GM06990 (cell line): ENCODE results near the gene FAM53B.
"Not testable (repeated sequence)": the region's sequence is repeated elsewhere in the genome, so short reads cannot be mapped to it uniquely, and the experiment has no call there.

Experiments used
- DNase-seq: peaks from one replicate; pipeline ENCODE4 v3.0.0-alpha.2; 2011; ENCODE audit not compliant: insufficient read length; ENCODE audit errors: extremely low read depth
- H3K27me3 ChIP-seq: replicated peaks from 2 replicates; pipeline ENCODE4 v1.6.0; 2011; ENCODE audit warnings: low read length; ENCODE audit not compliant: control insufficient read depth, insufficient read depth
- H3K36me3 ChIP-seq: 2 replicates; pipeline ENCODE4 v1.5.1; 2011; ENCODE audit warnings: low read length; ENCODE audit not compliant: control insufficient read depth, insufficient read depth
- H3K4me3 ChIP-seq: replicated peaks from 2 replicates; pipeline ENCODE4 v1.5.1; 2011; ENCODE audit warnings: low read depth, mild to moderate bottlenecking, control low read depth, low read length
- CTCF ChIP-seq: IDR thresholded peaks from 2 replicates; pipeline ENCODE4 v1.5.1; 2011; ENCODE audit warnings: low read length, control low read depth, mild to moderate bottlenecking, inconsistent platforms; ENCODE audit not compliant: insufficient read depth, poor library complexity, severe bottlenecking

The FAM53B gene

GRCh38 chr10:124748953-124749645 is 4.9 kb upstream of the FAM53B start:
- no peaks in the 10 kb centered on the region for H3K27me3 ChIP-seq
- H3K4me3 ChIP-seq, result no peak overlapping the region
- TF ChIP-seq CTCF, result no peak

DNA sequence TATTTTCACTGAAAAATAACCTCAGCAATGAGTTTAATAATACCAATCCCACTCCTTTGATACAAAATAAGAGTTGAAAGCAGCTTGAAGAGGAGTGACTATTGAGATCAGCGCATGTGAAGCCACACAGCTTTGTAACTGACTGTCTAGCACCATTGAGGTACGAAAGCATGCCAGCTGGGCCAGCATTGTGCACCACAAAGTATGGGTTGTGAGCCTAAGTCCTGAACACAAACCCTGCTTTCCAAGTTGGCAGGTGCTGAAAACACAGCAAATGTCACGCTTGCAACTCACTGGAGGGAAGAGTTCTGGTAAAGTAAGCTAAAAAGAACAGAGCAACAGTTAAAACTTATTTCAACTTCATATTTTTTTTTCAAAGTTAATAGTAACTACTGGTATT is 4.0 kb upstream of the FAM53B start:
- Histone ChIP-seq H3K27me3 (no peaks in the 10 kb centered on the region), H3K4me3 (no peak overlapping the region), H3K36me3 (no peaks in the 10 kb centered on the region)
- DNase-seq, result no peak
- TF ChIP-seq CTCF, result no peak

More at GRCh38 chr10:124748953-124749645, 4.9 kb upstream of the FAM53B start:
- DNase-seq, result no peak
- no peaks in the 10 kb centered on the region for H3K36me3 ChIP-seq

DNA sequence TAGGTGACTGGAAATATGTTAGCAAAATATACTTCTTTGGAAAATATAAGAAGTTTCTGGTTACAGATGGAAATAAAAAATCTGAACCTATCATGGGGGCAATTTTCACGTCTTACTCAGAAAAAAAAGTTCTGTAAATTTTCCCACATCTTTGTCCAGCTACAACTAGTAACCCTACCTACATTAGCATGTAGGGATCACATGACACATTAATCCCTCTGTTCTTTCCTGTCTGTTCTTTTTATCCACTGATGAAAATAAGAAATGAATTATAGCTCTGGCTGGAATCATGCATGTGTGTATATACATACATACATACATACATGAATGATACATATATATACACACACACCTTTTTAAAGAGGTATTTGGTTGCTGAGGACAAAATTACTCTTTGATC is 3.6 kb upstream of the FAM53B start:
- Histone ChIP-seq H3K36me3 (no peaks in the 10 kb centered on the region), H3K4me3 (no peak overlapping the region), H3K27me3 (no peaks in the 10 kb centered on the region)
- DNase-seq, result no peak
- no peak for TF ChIP-seq CTCF

DNA sequence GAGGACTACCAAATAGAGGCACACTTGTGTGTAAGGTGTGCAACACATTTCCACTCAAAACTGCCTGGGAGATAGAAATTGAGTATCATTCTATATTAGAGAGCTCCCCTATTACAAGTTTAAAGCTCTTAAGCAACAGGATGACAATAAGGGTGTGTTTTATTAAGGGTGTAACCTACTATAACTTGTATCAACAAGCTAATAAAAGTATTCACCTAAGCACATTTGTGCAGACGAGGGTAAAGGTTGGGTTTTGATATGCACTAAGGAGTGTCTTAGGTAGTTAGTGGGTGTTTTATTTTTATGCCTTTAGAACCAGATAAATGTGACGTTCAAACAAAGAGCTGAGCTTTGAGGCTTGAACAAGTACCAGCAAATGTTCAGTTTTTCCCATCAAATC is 2.8 kb upstream of the FAM53B start:
- Histone ChIP-seq H3K36me3 (no peaks in the 10 kb centered on the region), H3K4me3 (no peak overlapping the region), H3K27me3 (no peaks in the 10 kb centered on the region)
- no peak for TF ChIP-seq CTCF
- DNase-seq, result no peak

- DNase-seq, H3K4me3 ChIP-seq, H3K27me3 ChIP-seq: not testable (repeated sequence)
These were observed 2.3 kb upstream of the FAM53B start for GRCh38 chr10:124746447-124746846.

GRCh38 chr10:124745673-124746072 is 1.5 kb upstream of the FAM53B start:
- DNase-seq, result no peak
- peak; percentile 22 for TF ChIP-seq CTCF
- H3K27me3 ChIP-seq, result no peaks in the 10 kb centered on the region
- H3K4me3 ChIP-seq, result no peak overlapping the region
- H3K36me3 ChIP-seq, result no peaks in the 10 kb centered on the region

More at GRCh38 chr10:124746447-124746846, 2.3 kb upstream of the FAM53B start:
- not testable (repeated sequence) for H3K36me3 ChIP-seq
